GM23338 (cell line): ENCODE data around the gene EFHC2. TPM values are rescaled to one million over a fixed set of nuclear protein-coding genes. Genes with fewer than 3 reads are reported as not detected.

Experiments
- ATAC-seq: fragments of 200-7000 bp; cut with Tn5 transposase; 3 replicates; pipeline ENCODE4 v1.9.1; 2020
- DNase-seq: peaks from one replicate; pipeline ENCODE4 v3.0.0-alpha.2; 2015; ENCODE audit warnings: low spot score
- H2AFZ ChIP-seq: fragments of 200-600 bp; sonication (generic); 2 replicates; pipeline ENCODE4 v1.8.0; 2016; ENCODE audit warnings: antibody characterized with exemption, mild to moderate bottlenecking, moderate library complexity
- H3F3A ChIP-seq: fragments of 200-600 bp; sonication (generic); replicated peaks from 2 replicates; pipeline ENCODE4 v1.8.0; 2017; ENCODE audit warnings: antibody characterized with exemption, mixed run types, low read depth
- H3K27ac ChIP-seq: fragments of 200-600 bp; sonication (generic); 2 replicates; pipeline ENCODE4 v1.6.1; 2016; ENCODE audit warnings: low read depth
- H3K27me3 ChIP-seq: fragments of 200-600 bp; sonication (generic); 2 replicates; pipeline ENCODE4 v1.8.0; 2016; ENCODE audit warnings: mild to moderate bottlenecking, mixed run types, moderate library complexity; ENCODE audit not compliant: insufficient read depth
- H3K36me3 ChIP-seq: fragments of 200-600 bp; sonication (generic); 2 replicates; pipeline ENCODE4 v1.8.0; 2016; ENCODE audit warnings: mild to moderate bottlenecking; ENCODE audit not compliant: insufficient read depth
- H3K4me1 ChIP-seq: fragments of 200-600 bp; sonication (generic); 2 replicates; pipeline ENCODE4 v1.8.0; 2016; ENCODE audit warnings: mild to moderate bottlenecking, moderate library complexity; ENCODE audit not compliant: insufficient read depth
- H3K4me2 ChIP-seq: fragments of 200-600 bp; sonication (generic); 2 replicates; pipeline ENCODE4 v1.7.1; 2017; ENCODE audit warnings: mixed run types
- H3K4me3 ChIP-seq: fragments of 200-600 bp; sonication (generic); 2 replicates; pipeline ENCODE4 v1.6.1; 2016; ENCODE audit warnings: mixed run types
- H3K79me2 ChIP-seq: fragments of 200-600 bp; sonication (generic); replicated peaks from 2 replicates; pipeline ENCODE4 v1.8.0; 2017; ENCODE audit warnings: mild to moderate bottlenecking; ENCODE audit not compliant: insufficient read depth
- H3K9me2 ChIP-seq: fragments of 200-600 bp; sonication (generic); 2 replicates; pipeline ENCODE4 v1.8.0; 2017; ENCODE audit not compliant: insufficient read depth
- H4K20me1 ChIP-seq: fragments of 200-600 bp; sonication (generic); replicated peaks from 2 replicates; pipeline ENCODE4 v1.8.0; 2017; ENCODE audit warnings: mild to moderate bottlenecking; ENCODE audit not compliant: insufficient read depth
- H3K27ac Mint-ChIP-seq: 2 replicates; pipeline ENCODE4 v1.8.0; 2020; ENCODE audit warnings: inconsistent platforms, mild to moderate bottlenecking, moderate library complexity, mixed read lengths
- H3K27me3 Mint-ChIP-seq: 3 replicates; pipeline ENCODE4 v1.8.0; 2022; ENCODE audit warnings: low read depth, mild to moderate bottlenecking, moderate library complexity, mixed read lengths, inconsistent platforms; ENCODE audit not compliant: insufficient read depth, poor library complexity
- H3K36me3 Mint-ChIP-seq: 3 replicates; pipeline ENCODE4 v1.8.0; 2021; ENCODE audit warnings: low read depth, mild to moderate bottlenecking, inconsistent platforms, moderate library complexity, mixed read lengths
- H3K4me1 Mint-ChIP-seq: 3 replicates; pipeline ENCODE4 v1.8.0; 2020; ENCODE audit warnings: mild to moderate bottlenecking, inconsistent platforms, mixed read lengths
- H3K4me3 Mint-ChIP-seq: 3 replicates; pipeline ENCODE4 v1.8.0; 2021; ENCODE audit warnings: moderate library complexity, mild to moderate bottlenecking, inconsistent platforms, mixed read lengths
- H3K9me3 Mint-ChIP-seq: 3 replicates; pipeline ENCODE4 v1.8.0; 2020; ENCODE audit warnings: moderate library complexity, mild to moderate bottlenecking, inconsistent platforms, mixed read lengths
- ETS1 ChIP-seq: IDR thresholded peaks from 2 replicates; pipeline ENCODE4 v1.6.1; 2016; ENCODE audit warnings: antibody characterized with exemption
- JUNB ChIP-seq: IDR thresholded peaks from one replicate; pipeline ENCODE4 v1.6.1; 2016; ENCODE audit warnings: antibody characterized with exemption; ENCODE audit not compliant: unreplicated experiment
- REST ChIP-seq: IDR thresholded peaks from one replicate; pipeline ENCODE4 v1.6.1; 2018; ENCODE audit warnings: antibody characterized with exemption; ENCODE audit not compliant: unreplicated experiment
- STAT1 ChIP-seq: IDR thresholded peaks from one replicate; pipeline ENCODE4 v1.6.1; 2016; ENCODE audit warnings: antibody characterized with exemption; ENCODE audit not compliant: unreplicated experiment
- ZNF331 ChIP-seq: fragments of 250-450 bp; sonication (Bioruptor Pico); IDR thresholded peaks from 2 replicates; pipeline ENCODE4 v1.5.0; 2020; ENCODE audit warnings: low read depth, mild to moderate bottlenecking, moderate library complexity
- polyA plus RNA-seq: library from polyadenylated mRNA; unstranded; fragments of >200 nt; fragmentation: Nextera tagmentation; extraction: Ambion mirVana; gene quantifications from 2 replicates; pipeline ENCODE4 v1.2.1, GENCODE V29; 2016
- total RNA-seq: library from RNA; depleted of rRNA; stranded (reverse); fragments of >200 nt; shearing (Covaris generic); gene quantifications from 2 replicates; pipeline ENCODE4 v1.2.3, GENCODE V29; 2014
- TF ChIP-seq, protein P1 (sequence below): fragments of 250-450 bp; sonication (Bioruptor Pico); IDR thresholded peaks from 2 replicates; pipeline ENCODE4 v1.5.0; 2020; ENCODE audit warnings: mild to moderate bottlenecking, moderate library complexity

Gene EFHC2
- total and polyA plus RNA-seq, 2 experiments from 2014 or later: 3.1 to 3.2 TPM

DNA sequence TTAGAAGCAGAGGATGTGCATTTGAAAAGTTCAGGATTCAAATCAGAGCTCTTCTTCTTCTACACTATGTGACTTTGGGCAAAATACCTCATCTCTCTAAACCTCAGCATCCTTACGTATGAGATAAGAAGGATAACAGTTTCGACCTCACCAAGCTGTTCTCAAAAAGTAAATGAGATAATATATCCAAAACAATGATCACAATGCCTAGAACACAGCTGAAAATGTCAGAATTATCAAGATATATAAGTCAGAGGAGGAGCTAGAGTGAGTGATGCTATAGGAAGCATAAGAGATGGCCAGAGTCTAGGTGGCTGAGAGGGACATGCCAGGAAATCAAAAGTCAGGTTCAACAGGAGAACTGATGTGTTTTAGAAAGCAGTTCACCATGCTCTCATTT lies 168.0 kb downstream of the EFHC2 start (continued):
- no peak for TF ChIP-seq REST
- TF ChIP-seq, protein P1, sequence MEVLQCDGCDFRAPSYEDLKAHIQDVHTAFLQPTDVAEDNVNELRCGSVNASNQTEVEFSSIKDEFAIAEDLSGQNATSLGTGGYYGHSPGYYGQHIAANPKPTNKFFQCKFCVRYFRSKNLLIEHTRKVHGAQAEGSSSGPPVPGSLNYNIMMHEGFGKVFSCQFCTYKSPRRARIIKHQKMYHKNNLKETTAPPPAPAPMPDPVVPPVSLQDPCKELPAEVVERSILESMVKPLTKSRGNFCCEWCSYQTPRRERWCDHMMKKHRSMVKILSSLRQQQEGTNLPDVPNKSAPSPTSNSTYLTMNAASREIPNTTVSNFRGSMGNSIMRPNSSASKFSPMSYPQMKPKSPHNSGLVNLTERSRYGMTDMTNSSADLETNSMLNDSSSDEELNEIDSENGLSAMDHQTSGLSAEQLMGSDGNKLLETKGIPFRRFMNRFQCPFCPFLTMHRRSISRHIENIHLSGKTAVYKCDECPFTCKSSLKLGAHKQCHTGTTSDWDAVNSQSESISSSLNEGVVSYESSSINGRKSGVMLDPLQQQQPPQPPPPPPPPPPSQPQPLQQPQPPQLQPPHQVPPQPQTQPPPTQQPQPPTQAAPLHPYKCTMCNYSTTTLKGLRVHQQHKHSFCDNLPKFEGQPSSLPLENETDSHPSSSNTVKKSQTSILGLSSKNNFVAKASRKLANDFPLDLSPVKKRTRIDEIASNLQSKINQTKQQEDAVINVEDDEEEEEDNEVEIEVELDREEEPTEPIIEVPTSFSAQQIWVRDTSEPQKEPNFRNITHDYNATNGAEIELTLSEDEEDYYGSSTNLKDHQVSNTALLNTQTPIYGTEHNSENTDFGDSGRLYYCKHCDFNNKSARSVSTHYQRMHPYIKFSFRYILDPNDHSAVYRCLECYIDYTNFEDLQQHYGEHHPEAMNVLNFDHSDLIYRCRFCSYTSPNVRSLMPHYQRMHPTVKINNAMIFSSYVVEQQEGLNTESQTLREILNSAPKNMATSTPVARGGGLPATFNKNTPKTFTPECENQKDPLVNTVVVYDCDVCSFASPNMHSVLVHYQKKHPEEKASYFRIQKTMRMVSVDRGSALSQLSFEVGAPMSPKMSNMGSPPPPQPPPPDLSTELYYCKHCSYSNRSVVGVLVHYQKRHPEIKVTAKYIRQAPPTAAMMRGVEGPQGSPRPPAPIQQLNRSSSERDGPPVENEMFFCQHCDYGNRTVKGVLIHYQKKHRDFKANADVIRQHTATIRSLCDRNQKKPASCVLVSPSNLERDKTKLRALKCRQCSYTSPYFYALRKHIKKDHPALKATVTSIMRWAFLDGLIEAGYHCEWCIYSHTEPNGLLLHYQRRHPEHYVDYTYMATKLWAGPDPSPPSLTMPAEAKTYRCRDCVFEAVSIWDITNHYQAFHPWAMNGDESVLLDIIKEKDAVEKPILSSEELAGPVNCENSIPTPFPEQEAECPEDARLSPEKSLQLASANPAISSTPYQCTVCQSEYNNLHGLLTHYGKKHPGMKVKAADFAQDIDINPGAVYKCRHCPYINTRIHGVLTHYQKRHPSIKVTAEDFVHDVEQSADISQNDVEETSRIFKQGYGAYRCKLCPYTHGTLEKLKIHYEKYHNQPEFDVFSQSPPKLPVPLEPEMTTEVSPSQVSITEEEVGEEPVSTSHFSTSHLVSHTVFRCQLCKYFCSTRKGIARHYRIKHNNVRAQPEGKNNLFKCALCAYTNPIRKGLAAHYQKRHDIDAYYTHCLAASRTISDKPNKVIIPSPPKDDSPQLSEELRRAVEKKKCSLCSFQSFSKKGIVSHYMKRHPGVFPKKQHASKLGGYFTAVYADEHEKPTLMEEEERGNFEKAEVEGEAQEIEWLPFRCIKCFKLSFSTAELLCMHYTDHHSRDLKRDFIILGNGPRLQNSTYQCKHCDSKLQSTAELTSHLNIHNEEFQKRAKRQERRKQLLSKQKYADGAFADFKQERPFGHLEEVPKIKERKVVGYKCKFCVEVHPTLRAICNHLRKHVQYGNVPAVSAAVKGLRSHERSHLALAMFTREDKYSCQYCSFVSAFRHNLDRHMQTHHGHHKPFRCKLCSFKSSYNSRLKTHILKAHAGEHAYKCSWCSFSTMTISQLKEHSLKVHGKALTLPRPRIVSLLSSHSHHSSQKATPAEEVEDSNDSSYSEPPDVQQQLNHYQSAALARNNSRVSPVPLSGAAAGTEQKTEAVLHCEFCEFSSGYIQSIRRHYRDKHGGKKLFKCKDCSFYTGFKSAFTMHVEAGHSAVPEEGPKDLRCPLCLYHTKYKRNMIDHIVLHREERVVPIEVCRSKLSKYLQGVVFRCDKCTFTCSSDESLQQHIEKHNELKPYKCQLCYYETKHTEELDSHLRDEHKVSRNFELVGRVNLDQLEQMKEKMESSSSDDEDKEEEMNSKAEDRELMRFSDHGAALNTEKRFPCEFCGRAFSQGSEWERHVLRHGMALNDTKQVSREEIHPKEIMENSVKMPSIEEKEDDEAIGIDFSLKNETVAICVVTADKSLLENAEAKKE: no peak

DNA sequence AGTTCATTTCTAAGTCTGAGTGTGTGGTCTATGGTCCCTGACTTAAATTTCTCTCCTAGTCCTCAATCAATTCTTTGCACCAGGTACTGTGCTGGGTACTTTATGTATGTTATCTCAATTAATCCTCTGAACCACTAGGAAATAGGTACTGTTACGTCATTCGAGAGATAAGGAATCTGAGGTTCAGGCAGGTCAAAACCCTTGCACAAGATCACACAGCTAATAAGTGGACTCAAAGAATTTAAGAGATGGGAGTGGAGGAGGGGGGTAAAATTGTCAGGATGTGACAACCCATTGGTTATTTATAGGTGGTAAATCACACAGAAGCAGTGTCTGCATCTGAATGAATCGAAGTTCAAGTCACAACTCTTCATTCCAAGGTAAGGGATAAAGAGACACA lies 169.4 kb downstream of the EFHC2 start:
- Histone ChIP-seq H3F3A (no peaks in the 10 kb centered on the region), H3K4me1 (no peaks in the 10 kb centered on the region), H3K27me3 (no peaks in the 10 kb centered on the region), H3K79me2 (no peaks in the 10 kb centered on the region), H3K36me3 (no peaks in the 10 kb centered on the region), H3K4me3 (no peak overlapping the region), H3K4me2 (no peak overlapping the region), H3K27ac (no peak overlapping the region), H3K9me2 (no peaks in the 10 kb centered on the region), H2AFZ (no peak overlapping the region), H4K20me1 (no peaks in the 10 kb centered on the region)
- H3K4me3 Mint-ChIP-seq: no peak overlapping the region
- DNase-seq (no peak), ATAC-seq (no peak)
- H3K36me3 Mint-ChIP-seq: no peaks in the 10 kb centered on the region; the same call in 2 of the 3 replicates
- H3K9me3 Mint-ChIP-seq: no peaks in the 10 kb centered on the region; the same call in 2 of the 3 replicates
- H3K27ac Mint-ChIP-seq: no peak overlapping the region
- H3K27me3 Mint-ChIP-seq: no peaks in the 10 kb centered on the region
- H3K4me1 Mint-ChIP-seq: no peaks in the 10 kb centered on the region
- TF ChIP-seq STAT1 (no peak), ETS1 (no peak), ZNF331 (CRISPR knock-in tag) (no peak), JUNB (no peak)
